Psoas muscle (tissue), 8 donors: ENCODE measurements around the gene EDARADD. TPM values are rescaled to one million over a fixed set of nuclear protein-coding genes. Genes with fewer than 3 reads are reported as not detected.

Source experiments
- ATAC-seq, 4 donors: fragments of 200-7000 bp; cut with Tn5 transposase; one replicate each; pipeline ENCODE4 v1.9.1; 2020; ENCODE audit warnings: moderate library complexity in 3 of 4, mild to moderate bottlenecking in 2 of 4
- DNase-seq, 2 donors: peaks; one replicate each; pipeline ENCODE4 v3.0.0-alpha.2; 2020
- H3K27ac ChIP-seq: fragments of 200-600 bp; one replicate; pipeline ENCODE4 v1.8.0; 2022
- H3K27me3 ChIP-seq, 3 donors: fragments of 200-600 bp in 1 of 3; one replicate each; pipeline versions ENCODE4 v1.6.1 to v1.8.0; 2013 to 2022; ENCODE audit warnings: low read length in 2 of 3, mild to moderate bottlenecking in 2 of 3, moderate library complexity in 1 of 3; ENCODE audit not compliant: insufficient read depth in 3 of 3
- H3K36me3 ChIP-seq, 2 donors: fragments of 200-600 bp in 1 of 2; one replicate each; pipeline versions ENCODE4 v1.6.1 to v1.8.0; 2013 to 2022; ENCODE audit warnings: low read depth in 1 of 2, mild to moderate bottlenecking in 1 of 2, moderate library complexity in 1 of 2; ENCODE audit not compliant: insufficient read depth in 1 of 2
- H3K4me1 ChIP-seq: fragments of 200-600 bp; one replicate; pipeline ENCODE4 v1.8.0; 2022
- H3K4me3 ChIP-seq: fragments of 200-600 bp; one replicate; pipeline ENCODE4 v1.8.0; 2022; ENCODE audit warnings: mild to moderate bottlenecking
- H3K9me3 ChIP-seq: fragments of 200-600 bp; one replicate; pipeline ENCODE4 v1.8.0; 2022
- CTCF ChIP-seq: fragments of 200-600 bp; IDR thresholded peaks from one replicate; pipeline ENCODE4 v1.8.0; 2022; ENCODE audit warnings: antibody characterized with exemption
- WGBS, 3 donors: extraction: QIAGEN DNeasy Blood & Tissue Kit; methylation state at CpG; one replicate each; pipeline versions ENCODE4 v1.1.6 to v1.1.7; 2013; 5-methylcytosine and 5-hydroxymethylcytosine counted together
- intact Hi-C, 2 donors: fragments of 100-400 bp; cut with DNase I; formaldehyde crosslinking; loops; one replicate each; pipeline versions ENCODE4 v1.11.0 to v1.14.2; 2022
- polyA plus RNA-seq, 3 donors: library from polyadenylated mRNA; stranded (reverse); fragments of 200-250 nt; gene quantifications; one replicate each; pipeline ENCODE4 v1.2.3, GENCODE V29; 2013
- total RNA-seq, 4 donors: library from RNA; stranded (reverse); fragmentation: NEBNext Ultra II Directional in 2 of 4; extraction: Animal tissue kit (Norgen Biotek cat#: 25700) in 2 of 4; gene quantifications; one replicate each; pipeline versions ENCODE4 v1.2.1 to v1.2.4, GENCODE V29; 2021 to 2023
- donor health status: healthy with polysubstance abuse.
- donor health status: DM: no; HTN: no; CAD: no; lungs with moderate emphysema.
- donor health status: Bipolar disorder and iron deficiency.
- donor health status: healthy.
- donor health status: DM: yes; HTN: yes; CAD: no.
- donor health status: DM: no; HTN: no; CAD: no.
- donor health status: DM: no; HTN: no; CAD: no.
- donor health status: DM: yes; HTN: yes; CAD: no.

The EDARADD gene
- total and polyA plus RNA-seq, 7 donors, result 0.05 to 0.25 TPM; not detected in 5

GRCh38 chr1:236450779-236451178 is 56.7 kb downstream of the EDARADD start:
- no peaks in the 10 kb centered on the region for H3K9me3 ChIP-seq
- no peaks in the 10 kb centered on the region for H3K36me3 ChIP-seq
- no peaks in the 10 kb centered on the region for H3K27me3 ChIP-seq
- intact Hi-C loops, result loop anchor here in 1 of 2 donors (10.0 kb wide), 1 partner anchor 554 kb away; the partner anchor contains the start of gene MT1HL1
- no peak for TF ChIP-seq CTCF
- DNase-seq (no peak), ATAC-seq (no peak)
- no peak overlapping the region for H3K27ac ChIP-seq
- WGBS, 3 donors, result 90 to 94% (median 93%) methylated on average over 5 of the region's 5 CpGs
- H3K4me1 ChIP-seq, result no peaks in the 10 kb centered on the region
- H3K4me3 ChIP-seq, result no peak overlapping the region

- Histone ChIP-seq H3K27ac (no peak overlapping the region), H3K4me1 (no peaks in the 10 kb centered on the region), H3K36me3 (no peaks in the 10 kb centered on the region), H3K27me3 (no peaks in the 10 kb centered on the region), H3K9me3 (no peaks in the 10 kb centered on the region), H3K4me3 (no peak overlapping the region)
- TF ChIP-seq CTCF, result peak; percentile 7
- 76 to 81% (median 77%) methylated on average over 6 of the region's 6 CpGs for WGBS, 3 donors
- intact Hi-C loops, result loop anchor here in 1 of 2 donors (10.0 kb wide), 1 partner anchor 553 kb away; the partner anchor contains the start of gene MT1HL1
- ATAC-seq (no peak), DNase-seq (no peak)
These were observed 57.8 kb downstream of the EDARADD start for GRCh38 chr1:236451796-236452373.

GRCh38 chr1:236455243-236455642 is 61.2 kb downstream of the EDARADD start:
- Histone ChIP-seq H3K36me3 (no peaks in the 10 kb centered on the region), H3K27ac (no peak overlapping the region), H3K27me3 (no peaks in the 10 kb centered on the region), H3K4me3 (no peak overlapping the region), H3K9me3 (no peaks in the 10 kb centered on the region), H3K4me1 (no peaks in the 10 kb centered on the region)
- no peak for TF ChIP-seq CTCF
- 80 to 87% (median 81%) methylated on average over 4 of the region's 4 CpGs for WGBS, 3 donors
- DNase-seq (no peak), ATAC-seq (no peak)
- intact Hi-C loops, result loop anchor here in 1 of 2 donors (10.0 kb wide), 1 partner anchor 550 kb away; the partner anchor contains the start of gene MT1HL1

- DNase-seq (no peak), ATAC-seq (no peak)
- Histone ChIP-seq H3K4me1 (no peaks in the 10 kb centered on the region), H3K27me3 (peaks cover 0 to 5% (median 0%) of the 10 kb centered on the region in 3 donors), H3K4me3 (no peak overlapping the region), H3K27ac (no peak overlapping the region), H3K9me3 (no peaks in the 10 kb centered on the region), H3K36me3 (no peaks in the 10 kb centered on the region)
- intact Hi-C loops, result loop anchor here in 1 of 2 donors (10.0 kb wide), 1 partner anchor 547 kb away; the partner anchor contains the start of gene MT1HL1
- 82 to 88% (median 83%) methylated on average over 2 of the region's 2 CpGs for WGBS, 3 donors
- TF ChIP-seq CTCF, result no peak
These were observed 63.7 kb downstream of the EDARADD start for GRCh38 chr1:236457775-236458174.
